ENCODE results near the gene EHMT1. TPM values are rescaled to one million over a fixed set of nuclear protein-coding genes. Genes with fewer than 3 reads are reported as not detected.

Gene EHMT1
- total and polyA plus RNA-seq, 10 of the 15 experiments (the other 5 are each of a cell fraction or from before 2014, with no cell fraction given), result 2.9 to 100 (median 48.1) TPM

DNA sequence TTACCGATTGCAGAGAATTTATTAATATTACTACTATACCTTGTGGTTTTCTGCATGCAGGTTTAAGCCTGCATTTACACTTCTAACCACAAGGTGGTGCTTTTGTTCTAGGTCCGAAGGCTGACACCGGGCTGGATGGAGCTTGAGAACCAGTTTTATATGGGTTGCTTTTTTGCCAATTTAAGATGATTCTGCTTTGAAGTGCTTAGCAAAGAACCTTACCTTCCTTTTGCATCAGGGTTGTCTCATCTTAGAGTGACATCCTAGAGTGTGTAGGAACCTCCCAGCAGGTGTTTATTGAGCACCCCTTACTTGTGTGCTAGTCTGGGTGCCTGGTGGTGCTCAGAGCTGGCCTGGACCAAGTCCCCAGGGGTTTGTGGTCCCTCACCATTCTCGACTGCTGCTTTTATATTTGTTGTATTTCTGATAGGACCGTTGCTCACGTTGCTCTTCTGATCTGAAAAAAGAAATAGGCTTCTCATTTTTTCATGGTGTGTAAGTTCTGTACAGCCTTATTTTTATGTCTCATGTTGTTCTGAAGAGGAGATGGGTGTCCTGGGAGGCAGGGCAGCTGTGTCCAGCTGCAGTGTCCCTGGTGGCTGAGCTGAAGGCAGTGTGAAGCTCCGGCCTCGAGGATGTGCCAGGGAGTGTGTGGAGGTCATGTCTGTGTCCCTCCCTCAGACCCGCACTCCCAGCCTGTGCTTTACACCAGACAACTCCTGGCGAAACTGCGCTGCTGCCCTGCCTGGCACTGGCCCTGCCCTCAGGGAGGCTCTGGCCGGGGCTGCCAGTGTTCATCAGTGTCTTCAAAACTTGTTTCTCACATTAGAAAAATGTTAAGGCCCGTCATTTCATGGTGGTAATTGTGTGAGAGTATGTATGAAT is 54.3 kb downstream of the EHMT1 start (continued):
- TF ChIP-seq, protein P1, sequence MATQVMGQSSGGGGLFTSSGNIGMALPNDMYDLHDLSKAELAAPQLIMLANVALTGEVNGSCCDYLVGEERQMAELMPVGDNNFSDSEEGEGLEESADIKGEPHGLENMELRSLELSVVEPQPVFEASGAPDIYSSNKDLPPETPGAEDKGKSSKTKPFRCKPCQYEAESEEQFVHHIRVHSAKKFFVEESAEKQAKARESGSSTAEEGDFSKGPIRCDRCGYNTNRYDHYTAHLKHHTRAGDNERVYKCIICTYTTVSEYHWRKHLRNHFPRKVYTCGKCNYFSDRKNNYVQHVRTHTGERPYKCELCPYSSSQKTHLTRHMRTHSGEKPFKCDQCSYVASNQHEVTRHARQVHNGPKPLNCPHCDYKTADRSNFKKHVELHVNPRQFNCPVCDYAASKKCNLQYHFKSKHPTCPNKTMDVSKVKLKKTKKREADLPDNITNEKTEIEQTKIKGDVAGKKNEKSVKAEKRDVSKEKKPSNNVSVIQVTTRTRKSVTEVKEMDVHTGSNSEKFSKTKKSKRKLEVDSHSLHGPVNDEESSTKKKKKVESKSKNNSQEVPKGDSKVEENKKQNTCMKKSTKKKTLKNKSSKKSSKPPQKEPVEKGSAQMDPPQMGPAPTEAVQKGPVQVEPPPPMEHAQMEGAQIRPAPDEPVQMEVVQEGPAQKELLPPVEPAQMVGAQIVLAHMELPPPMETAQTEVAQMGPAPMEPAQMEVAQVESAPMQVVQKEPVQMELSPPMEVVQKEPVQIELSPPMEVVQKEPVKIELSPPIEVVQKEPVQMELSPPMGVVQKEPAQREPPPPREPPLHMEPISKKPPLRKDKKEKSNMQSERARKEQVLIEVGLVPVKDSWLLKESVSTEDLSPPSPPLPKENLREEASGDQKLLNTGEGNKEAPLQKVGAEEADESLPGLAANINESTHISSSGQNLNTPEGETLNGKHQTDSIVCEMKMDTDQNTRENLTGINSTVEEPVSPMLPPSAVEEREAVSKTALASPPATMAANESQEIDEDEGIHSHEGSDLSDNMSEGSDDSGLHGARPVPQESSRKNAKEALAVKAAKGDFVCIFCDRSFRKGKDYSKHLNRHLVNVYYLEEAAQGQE (IDR thresholded peaks at IDR 0.05; ENCODE audit: low read depth, low read length), result no peak
- TF ChIP-seq CREM (IDR thresholded peaks at IDR 0.05; ENCODE audit: low read depth) (no peak), RB1 (IDR thresholded peaks at IDR 0.05; ENCODE audit: borderline replicate concordance) (peak; percentile 54; the same call in 1 of the 2 replicates), EGR1 (IDR thresholded peaks at IDR 0.05; ENCODE audit: borderline replicate concordance in 1 of 2, low read depth in 2 of 2, low read length in 2 of 2) (no peak), SREBF2 (IDR thresholded peaks at IDR 0.05; ENCODE audit: low read length) (no peak), MTA2 (IDR thresholded peaks at IDR 0.05; ENCODE audit: low read depth) (no peak), NFYB (IDR thresholded peaks at IDR 0.05; ENCODE audit: insufficient read depth, low read depth, low read length) (no peak), IKZF2 (IDR thresholded peaks at IDR 0.05) (no peak), RELA (IDR thresholded peaks at IDR 0.05; ENCODE audit: borderline replicate concordance, partially characterized antibody) (no peak), CBFB (IDR thresholded peaks at IDR 0.05; ENCODE audit: low read depth) (peak; percentile 73; the same call in 1 of the 2 replicates), PAX8 (IDR thresholded peaks at IDR 0.05) (no peak), YY1 (IDR thresholded peaks at IDR 0.05; ENCODE audit: low read depth, low read length) (0 out of 2 replicates have a peak, but pooled peaks have one; percentile 42), TCF12 (IDR thresholded peaks at IDR 0.05; ENCODE audit: low read depth, low read length) (0 out of 2 replicates have a peak, but pooled peaks have one; percentile 11), FOXK2 (IDR thresholded peaks at IDR 0.05) (no peak), NFXL1 (IDR thresholded peaks at IDR 0.05; ENCODE audit: borderline replicate concordance) (no peak), NFYA (IDR thresholded peaks at IDR 0.05; ENCODE audit: borderline replicate concordance, low read depth, low read length) (no peak), EZH2 (IDR thresholded peaks at IDR 0.05; ENCODE audit: borderline replicate concordance, control insufficient read depth, low read depth, low read length) (no peak), YBX1 (IDR thresholded peaks at IDR 0.05) (peak; percentile 44; the same call in 1 of the 2 replicates)
- TF ChIP-seq, protein P2, sequence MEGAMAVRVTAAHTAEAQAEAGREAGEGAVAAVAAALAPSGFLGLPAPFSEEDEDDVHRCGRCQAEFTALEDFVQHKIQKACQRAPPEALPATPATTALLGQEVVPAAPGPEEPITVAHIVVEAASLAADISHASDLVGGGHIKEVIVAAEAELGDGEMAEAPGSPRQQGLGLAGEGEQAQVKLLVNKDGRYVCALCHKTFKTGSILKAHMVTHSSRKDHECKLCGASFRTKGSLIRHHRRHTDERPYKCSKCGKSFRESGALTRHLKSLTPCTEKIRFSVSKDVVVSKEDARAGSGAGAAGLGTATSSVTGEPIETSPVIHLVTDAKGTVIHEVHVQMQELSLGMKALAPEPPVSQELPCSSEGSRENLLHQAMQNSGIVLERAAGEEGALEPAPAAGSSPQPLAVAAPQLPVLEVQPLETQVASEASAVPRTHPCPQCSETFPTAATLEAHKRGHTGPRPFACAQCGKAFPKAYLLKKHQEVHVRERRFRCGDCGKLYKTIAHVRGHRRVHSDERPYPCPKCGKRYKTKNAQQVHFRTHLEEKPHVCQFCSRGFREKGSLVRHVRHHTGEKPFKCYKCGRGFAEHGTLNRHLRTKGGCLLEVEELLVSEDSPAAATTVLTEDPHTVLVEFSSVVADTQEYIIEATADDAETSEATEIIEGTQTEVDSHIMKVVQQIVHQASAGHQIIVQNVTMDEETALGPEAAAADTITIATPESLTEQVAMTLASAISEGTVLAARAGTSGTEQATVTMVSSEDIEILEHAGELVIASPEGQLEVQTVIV (IDR thresholded peaks at IDR 0.05; ENCODE audit: borderline replicate concordance, partially characterized antibody), result no peak
- TF ChIP-seq, protein P3, sequence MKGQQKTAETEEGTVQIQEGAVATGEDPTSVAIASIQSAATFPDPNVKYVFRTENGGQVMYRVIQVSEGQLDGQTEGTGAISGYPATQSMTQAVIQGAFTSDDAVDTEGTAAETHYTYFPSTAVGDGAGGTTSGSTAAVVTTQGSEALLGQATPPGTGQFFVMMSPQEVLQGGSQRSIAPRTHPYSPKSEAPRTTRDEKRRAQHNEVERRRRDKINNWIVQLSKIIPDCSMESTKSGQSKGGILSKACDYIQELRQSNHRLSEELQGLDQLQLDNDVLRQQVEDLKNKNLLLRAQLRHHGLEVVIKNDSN (IDR thresholded peaks at IDR 0.05; ENCODE audit: borderline replicate concordance, extremely low read length, insufficient read depth, low read depth, low read length), result no peak
- TF ChIP-seq, protein P4, sequence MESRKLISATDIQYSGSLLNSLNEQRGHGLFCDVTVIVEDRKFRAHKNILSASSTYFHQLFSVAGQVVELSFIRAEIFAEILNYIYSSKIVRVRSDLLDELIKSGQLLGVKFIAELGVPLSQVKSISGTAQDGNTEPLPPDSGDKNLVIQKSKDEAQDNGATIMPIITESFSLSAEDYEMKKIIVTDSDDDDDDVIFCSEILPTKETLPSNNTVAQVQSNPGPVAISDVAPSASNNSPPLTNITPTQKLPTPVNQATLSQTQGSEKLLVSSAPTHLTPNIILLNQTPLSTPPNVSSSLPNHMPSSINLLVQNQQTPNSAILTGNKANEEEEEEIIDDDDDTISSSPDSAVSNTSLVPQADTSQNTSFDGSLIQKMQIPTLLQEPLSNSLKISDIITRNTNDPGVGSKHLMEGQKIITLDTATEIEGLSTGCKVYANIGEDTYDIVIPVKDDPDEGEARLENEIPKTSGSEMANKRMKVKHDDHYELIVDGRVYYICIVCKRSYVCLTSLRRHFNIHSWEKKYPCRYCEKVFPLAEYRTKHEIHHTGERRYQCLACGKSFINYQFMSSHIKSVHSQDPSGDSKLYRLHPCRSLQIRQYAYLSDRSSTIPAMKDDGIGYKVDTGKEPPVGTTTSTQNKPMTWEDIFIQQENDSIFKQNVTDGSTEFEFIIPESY (IDR thresholded peaks at IDR 0.05), result no peak

All from GM12878 (cell line).